NOMO-1 (cell line): ENCODE data around the gene EDC4.
"Not testable (repeated sequence)": the region's sequence is repeated elsewhere in the genome, so short reads cannot be mapped to it uniquely, and the experiment has no call there.

ENCODE experiments used
- DNase-seq, 2 experiments: peaks; one replicate each; lab custom pipeline; 2025; ENCODE audit not compliant: unreplicated experiment in 2 of 2; lab: John Stamatoyannopoulos, UW

EDC4 gene

DNA sequence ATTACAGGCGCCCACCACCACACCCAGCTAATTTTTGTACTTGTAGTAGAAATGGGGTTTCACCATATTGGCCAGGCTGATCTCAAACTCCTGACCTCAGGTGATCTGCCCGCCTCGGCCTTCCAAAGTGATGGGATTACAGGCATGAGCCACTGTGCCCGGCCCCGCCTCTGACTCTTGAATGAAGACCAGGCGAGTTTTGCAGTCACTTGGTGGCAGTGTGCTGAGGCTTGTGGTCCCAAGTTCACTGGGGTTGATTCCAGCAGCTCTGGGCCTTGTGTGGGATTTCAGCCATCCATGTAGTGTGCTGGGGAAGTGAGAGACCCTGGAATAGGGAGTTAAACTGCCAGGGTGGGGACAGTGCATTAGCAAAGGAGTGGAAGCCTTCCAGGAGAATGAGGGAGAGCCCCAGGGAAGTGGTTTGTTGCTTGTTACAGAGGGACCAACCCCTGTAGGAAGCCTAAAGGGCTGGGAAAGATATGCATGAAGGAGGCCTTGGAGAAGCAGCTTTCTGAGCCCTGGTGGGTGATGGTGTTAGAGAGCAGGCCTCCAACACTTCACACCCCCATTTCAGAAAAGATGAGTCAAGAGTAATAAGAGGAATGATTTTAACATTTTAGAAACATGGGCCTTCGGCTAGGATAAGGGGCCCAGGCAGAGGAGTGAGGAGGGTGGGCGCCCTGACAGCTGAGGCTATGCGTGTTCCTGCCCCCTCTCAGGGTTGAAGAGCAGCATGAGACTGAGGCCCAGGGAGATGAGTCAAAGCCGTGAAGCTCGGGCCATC is 34.7 kb downstream of the EDC4 start:
- no peak for DNase-seq

DNA sequence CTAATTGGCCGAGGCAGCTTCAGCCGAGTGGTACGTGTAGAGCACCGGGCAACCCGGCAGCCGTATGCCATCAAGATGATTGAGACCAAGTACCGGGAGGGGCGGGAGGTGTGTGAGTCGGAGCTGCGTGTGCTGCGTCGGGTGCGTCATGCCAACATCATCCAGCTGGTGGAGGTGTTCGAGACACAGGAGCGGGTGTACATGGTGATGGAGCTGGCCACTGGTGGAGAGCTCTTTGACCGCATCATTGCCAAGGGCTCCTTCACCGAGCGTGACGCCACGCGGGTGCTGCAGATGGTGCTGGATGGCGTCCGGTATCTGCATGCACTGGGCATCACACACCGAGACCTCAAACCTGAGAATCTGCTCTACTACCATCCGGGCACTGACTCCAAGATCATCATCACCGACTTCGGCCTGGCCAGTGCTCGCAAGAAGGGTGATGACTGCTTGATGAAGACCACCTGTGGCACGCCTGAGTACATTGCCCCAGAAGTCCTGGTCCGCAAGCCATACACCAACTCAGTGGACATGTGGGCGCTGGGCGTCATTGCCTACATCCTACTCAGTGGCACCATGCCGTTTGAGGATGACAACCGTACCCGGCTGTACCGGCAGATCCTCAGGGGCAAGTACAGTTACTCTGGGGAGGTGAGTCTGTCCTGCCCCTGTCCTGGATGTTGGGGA is 36.3 kb downstream of the EDC4 start:
- DNase-seq, result no peak

DNA sequence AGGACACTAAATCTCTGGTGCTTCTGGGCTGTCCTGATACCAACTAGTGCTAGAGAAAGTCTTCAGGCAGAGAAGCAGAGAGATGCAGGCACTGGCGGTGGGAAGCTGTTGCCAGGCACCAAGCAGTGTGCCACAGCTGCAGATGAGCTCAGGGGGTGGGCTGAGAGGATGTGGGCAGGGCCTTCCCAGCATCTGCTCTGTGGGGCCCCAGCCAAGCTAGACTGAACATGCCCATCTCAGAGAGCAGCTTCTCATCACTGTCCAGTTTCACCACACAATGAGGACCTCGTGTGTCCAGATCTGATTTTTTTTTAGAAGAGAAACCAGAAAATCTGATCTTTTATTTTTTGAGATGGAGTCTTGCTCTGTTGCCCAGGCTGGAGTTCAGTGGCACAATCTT is 37.3 kb downstream of the EDC4 start:
- no peak for DNase-seq

DNA sequence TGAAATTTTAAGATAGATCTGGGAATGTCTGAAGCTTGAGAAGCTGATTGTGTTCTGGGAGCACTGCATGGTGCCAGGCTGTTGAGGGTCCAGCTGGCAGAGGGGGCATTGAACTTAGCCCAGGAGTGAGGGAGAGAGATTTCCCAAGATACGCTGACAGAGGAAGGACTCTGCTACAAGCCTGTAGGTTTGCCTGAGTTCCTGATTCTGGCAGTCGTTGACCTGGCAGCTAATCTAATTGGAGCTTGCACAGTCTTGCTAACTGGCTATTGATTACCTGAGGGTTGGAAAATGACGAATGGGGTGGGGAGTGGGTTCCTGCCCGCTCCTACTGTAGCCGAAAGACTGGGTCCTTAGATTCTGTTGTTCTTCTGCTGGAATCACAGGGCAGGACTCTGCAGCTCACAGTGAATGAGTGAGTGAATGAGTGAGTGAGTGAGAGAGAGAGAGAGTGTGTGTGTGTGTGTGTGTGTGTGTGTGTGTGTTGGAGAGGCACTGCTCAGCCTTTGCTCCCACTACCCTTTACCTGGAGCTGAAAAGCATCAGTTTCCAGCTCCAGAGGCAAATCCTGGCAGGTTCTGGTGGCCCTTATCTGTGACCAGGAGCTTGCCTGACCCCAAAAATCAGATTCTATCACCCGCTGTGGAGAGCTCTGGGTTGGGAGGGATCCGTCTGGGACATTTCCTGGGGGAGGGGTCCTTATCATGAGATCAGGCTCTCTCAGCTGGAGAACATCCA is 42.1 kb downstream of the EDC4 start:
- DNase-seq, result no peak

DNA sequence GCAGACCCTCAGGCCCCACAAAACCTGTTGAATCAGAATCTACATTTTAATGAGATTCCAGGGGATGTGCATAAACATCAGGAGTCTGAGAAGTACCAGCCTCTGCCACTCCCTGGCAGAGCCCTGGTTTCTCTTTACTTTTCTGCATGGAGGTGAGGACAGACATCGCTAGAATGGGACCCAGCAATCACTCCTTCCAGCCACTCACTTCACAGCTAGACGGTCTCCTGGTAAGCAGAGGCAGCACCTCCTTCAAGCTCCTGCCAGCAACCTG is 42.6 kb downstream of the EDC4 start:
- DNase-seq, result not testable (repeated sequence)

DNA sequence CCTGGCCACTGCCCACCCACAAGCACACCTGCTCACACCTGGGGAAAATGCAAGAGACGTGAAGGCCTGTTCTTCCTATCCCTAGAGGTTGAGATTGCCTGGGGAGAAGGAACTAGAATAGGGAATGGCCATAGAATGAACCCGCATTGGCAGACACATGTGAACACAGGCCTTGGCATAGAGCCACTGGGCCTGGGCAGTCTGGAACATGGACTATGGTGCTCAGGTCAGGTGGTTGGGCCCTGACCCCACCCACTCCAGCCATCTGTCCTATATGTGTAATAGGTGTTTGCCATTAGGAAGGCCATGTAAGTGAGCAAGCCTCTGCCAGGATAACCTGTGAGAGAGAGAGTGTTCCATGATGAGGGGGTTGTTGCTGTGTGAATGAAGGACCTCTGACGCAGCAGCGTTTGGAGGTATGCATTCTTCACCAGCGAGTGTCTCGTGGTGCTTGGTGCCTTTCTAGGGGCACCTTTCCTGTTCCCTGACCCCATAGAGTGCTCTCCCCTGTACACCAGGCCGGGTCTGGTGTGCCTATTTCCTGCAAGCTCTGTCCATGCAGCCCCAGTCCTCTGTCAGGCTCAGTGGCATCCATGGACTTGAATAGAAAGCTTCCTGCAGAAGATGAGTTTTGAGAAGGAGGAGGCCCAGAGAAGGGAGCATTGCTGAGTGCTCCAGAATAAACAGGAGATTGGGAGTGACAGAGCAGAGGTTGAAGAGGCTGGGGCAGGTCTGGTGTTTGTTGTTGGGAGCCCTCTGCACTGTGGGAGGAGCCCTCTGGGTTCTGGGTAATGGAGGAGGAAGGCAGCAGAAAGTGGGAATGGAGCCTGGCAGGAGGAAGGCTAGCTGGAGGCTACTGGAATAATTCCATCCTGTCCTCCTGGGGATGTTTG is 43.2 kb downstream of the EDC4 start:
- no peak for DNase-seq

DNA sequence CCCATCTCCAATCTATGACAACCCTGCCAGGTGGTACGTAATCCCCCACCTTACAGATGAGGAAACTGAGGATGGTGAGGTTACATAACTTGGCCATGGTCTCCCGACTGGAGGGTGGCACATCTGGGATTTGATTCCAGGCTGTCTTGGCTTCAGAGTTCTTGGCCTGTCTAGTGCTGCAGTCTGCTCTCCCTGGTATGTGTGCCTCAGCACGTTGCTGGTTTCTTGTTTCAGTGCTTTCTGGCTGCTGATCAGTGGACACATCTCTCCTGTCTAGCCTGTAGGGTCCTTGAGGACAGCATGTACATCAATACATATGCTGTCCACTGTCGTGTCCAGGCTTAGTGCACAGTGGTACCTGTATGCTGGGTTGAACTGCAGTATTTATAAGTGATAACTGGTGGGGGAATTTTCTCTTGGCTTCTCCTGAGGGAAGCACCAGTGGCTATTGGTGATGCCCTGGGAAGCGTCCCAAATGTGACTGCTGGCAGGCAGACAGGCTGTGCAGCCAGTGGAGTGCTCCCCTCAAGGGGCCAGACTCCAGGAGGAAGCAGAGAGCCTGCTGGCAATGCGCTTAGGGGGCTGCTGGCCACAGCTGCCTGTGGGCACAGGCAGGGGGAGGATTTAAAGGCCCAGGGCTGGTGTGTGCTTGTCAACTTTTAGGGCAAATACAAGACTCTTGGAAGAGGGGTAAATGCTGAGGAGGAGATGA is 44.4 kb downstream of the EDC4 start:
- DNase-seq, result no peak

DNA sequence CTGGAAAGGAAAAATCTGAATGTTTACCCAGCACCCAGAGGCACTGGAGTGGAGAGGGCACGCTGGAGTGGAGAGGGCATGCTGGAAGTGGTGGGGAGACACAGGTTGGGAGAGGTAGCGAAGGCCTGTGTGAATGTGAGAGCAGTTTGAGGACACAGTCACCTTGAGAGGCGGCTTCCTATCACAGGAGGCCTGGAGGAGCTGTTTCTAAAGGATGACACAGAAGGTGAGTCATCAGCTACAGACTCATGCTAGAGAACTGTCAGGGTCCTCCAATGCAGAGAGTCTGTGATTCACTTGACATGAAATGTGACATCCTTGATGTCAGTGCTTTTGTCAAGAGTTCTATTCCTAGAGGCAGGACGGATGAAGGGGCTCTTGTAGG is 45.0 kb downstream of the EDC4 start:
- DNase-seq, result no peak

DNA sequence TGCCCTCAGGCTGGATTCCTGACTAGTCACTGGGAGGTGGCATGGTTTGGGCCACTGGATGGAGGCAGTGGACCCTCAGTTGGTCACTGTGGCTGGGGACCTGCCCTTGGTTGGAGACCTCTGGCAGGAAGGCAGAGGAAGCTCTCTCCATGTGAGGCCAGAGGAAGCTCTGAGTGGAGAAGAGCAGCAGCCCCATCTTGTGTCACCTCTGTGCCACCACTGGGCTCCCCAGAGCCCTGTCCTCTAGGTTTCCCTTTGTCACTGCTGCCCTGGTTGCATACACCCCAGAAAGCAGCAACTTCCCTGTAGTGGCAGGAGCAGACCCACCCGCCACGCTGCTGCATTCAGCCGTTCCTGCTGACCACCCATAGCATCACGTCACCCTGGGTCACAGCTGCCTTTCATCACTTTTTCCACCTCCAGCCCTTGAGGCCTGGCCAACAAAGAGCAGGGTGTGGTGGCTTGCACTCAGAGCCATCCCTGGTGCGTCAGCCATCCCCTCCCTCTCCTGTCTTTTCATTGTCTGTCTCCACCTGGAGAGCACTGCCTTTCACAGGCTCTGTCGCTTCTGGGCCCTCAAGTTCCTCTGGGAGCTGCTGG is 46.9 kb downstream of the EDC4 start:
- DNase-seq, result no peak

DNA sequence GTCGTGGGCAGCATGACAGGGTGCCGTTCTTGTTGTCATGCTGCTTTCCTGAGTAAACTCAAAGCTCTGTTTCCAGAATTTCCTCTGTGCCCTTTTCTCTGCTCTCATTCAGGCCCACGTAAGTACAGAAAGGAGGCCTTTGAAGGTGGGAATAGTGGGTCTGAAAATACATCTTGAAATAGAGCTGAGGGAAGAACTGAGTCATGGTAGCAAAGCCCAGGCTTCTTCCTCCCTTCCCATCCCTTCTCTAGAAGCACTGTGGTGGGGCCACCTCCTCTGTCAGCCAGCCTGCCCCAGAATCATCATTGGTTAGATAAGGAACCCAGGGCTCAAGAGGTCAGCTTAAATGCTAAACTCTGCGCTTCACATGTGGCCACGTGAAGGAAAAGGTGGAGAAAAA is 49.4 kb downstream of the EDC4 start:
- no peak for DNase-seq

DNA sequence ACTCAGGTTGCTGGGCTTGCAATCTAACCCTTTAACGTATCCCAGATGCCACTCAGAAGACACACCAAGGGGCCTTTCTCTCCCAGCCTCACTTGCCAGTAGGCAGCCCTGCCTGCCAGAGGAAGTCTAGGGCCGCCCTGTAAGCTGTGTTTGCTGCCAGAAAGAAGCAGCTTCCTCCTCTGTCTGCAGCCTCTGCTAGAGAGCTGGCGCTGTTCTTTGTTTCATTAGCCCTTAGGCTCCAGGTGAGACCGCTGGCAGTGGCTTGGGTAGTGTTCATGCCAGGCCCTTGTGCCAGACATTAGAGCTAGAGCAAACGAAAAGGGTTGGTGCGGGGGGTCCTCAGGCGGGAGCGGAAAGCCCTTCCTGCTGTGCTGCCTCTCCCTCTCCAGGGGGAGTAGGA is 49.9 kb downstream of the EDC4 start:
- no peak for DNase-seq

DNA sequence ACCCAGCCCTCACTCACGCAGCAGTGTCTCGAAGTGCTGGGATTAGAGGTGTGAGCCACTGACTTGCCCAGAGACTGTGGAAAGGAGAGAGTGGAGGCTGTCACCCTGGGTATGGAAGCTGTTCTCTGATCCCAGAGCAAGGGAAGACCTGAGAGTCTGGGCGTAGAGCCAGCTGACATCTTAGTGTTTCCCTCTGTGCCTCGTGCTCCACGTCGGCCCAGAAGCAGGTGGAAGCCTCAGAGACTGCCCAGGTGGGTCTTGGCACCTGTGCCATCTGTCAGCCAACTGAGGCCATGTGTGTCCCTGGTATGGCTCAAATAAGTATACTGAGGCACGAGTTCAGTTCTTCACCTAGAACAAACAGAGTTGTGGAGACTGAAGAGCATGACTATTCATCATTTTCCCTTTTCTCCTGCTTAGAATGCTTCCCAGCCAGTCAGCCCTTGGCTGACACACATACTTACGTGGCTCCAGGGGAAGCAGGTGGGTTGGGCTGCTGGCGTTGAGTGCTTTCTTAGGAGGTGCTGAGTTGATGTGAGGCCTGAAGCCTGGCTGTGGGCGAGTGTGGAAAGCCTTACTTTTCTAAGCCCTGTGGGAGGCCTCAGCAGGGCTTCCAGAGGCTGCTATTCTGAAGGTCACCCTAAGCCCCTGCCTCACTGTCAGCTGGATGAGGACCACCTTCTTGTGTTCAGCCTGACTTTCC is 50.7 kb downstream of the EDC4 start:
- no peak for DNase-seq

DNA sequence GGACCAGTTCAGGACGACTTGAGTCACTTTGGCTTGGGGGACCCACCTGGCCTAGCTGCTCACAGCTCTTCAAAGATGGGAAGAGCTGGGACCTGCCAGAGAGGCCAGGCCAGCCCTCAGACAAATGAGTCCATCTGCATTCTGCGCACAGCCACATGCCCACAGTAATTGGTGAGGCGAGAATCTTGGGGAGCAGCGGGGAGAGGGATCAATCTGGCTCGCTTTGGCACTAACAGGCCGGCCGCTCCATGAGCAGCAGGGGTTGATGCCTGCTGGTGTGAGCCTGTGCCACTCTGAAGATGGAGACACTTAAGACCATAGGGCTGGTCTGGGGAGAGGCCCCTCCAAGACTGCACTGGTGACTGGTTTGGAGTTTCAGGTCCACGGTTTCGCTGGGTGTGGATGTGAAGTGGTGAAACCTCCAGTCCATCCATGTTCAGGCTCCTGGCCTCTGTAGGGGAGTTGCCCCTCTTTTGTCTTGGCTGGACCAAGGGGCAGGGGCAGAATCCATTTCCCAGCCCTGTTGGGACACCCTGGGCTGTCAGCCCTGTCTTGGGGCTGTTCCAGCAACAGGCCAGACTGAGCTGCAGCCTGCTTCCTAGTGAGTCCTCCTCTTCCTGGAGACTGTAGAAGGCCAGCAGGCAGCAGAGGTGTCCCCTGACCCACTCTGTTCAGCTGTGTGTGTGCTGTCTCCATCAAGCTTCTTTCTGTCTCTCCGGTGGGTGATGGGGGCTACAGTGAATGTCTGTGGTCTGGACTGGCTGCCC is 51.5 kb downstream of the EDC4 start:
- DNase-seq, result no peak

DNA sequence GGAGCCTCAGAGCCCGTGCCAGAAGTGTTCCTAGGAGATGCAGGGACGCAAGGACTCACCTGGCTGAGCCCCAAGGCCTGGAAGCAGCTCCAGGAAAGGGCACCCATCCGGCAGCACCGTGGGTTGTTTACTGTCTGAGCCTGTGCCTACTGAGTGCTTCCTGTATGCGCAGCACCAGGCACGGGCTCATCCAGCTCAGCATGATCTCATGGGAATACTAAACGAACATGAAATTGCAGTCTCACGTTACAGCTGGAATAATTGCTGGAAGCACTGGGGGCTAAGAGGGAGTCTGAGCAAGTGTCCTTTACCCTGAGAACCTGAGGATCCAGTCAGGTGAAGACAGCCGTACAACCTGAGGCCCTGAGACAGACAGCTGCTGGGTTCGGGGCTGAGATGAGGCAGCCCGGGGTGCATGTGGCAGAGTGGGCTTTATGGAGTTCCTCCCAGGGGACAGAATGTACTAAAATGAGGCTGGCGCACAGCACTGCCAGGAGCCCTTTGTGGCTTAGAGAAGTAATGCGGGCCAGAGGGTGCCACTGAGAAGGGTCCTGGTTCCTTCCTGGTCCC is 53.4 kb downstream of the EDC4 start:
- no peak for DNase-seq

DNA sequence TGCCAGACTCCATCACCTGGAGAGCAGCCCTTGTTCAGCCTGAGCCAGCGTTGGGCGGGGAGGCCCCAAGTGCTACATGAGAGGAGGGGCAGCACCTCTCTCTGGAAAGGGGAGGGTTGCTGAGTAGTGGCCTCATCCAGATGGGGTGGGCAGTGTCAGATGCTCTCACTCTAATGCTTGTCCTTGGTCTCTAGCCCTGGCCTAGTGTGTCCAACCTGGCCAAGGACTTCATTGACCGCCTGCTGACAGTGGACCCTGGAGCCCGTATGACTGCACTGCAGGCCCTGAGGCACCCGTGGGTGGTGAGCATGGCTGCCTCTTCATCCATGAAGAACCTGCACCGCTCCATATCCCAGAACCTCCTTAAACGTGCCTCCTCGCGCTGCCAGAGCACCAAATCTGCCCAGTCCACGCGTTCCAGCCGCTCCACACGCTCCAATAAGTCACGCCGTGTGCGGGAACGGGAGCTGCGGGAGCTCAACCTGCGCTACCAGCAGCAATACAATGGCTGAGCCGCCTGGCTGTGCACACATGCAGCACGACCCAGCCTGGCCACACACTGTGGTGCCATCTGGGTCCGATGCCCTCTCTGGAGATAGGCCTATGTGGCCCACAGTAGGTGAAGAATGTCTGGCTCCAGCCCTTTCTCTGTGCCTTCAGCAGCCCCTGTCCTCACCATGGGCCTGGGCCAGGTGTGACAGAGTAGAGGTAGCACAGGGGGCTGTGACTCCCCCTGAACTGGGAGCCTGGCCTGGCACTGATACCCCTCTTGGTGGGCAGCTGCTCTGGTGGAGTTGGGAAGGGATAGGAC is 54.5 kb downstream of the EDC4 start:
- DNase-seq, result no peak

DNA sequence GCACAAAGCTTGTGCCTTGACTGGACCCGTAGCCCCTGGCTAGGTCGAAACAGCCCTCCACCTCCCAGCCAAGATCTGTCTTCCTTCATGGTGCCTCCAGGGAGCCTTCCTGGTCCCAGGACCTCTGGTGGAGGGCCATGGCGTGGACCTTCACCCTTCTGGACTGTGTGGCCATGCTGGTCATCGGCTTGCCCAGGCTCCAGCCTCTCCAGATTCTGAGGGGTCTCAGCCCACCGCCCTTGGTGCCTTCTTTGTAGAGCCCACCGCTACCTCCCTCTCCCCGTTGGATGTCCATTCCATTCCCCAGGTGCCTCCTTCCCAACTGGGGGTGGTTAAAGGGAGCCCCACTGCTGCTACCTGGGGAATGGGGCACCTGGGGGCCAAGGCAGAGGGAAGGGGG is 55.3 kb downstream of the EDC4 start:
- no peak for DNase-seq

DNA sequence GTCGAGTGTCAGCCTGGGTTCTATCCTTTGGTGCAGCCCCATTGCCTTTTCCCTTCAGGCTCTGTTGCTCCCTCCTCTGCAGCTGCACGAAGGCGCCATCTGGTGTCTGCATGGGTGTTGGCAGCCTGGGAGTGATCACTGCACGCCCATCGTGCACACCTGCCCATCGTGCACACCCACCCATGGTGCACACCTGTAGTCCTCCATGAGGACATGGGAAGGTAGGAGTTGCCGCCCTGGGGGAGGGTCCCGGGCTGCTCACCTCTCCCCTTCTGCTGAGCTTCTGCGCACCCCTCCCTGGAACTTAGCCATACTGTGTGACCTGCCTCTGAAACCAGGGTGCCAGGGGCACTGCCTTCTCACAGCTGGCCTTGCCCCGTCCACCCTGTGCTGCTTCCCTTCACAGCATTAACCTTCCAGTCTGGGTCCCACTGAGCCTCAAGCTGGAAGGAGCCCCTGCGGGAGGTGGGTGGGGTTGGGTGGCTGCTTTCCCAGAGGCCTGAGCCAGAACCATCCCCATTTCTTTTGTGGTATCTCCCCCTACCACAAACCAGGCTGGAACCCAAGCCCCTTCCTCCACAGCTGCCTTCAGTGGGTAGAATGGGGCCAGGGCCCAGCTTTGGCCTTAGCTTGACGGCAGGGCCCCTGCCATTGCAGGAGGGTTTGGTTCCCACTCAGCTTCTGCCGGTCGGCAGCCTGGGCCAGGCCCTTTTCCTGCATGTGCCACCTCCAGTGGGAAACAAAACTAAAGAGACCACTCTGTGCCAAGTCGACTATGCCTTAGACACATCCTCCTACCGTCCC is 55.9 kb downstream of the EDC4 start:
- DNase-seq, result peak; percentile 15 to 68
